GM19099 (cell line): ENCODE data around the gene MUC5AC.

ENCODE experiments used
- POLR2A ChIP-seq: IDR thresholded peaks from 3 replicates; pipeline ENCODE4 v1.6.1; 2011; ENCODE audit warnings: low read depth; ENCODE audit not compliant: insufficient read length; ENCODE audit errors: extremely low read depth

MUC5AC gene

DNA sequence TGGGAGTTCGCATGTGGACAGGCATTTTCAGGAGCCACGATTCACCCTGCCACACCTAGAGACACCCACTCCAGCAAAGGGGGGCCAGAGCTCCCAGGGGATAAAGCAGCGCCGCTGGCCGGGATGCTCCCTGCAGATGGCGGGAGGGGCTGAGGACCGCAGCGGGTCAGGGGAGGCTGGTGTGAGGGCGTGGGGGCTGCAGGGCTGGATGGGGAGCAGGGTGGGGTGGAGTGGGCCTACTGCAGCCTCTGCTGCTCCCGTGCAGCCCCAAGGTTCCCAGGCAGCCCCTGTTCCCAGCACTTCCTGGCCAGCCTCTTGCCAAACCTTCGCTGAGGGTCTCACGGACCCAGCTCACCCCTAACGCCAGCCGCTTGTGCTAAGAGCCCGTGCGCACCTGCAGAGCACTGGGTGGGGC, 78.2 kb downstream of the MUC5AC start:
- no peak for TF ChIP-seq POLR2A

DNA sequence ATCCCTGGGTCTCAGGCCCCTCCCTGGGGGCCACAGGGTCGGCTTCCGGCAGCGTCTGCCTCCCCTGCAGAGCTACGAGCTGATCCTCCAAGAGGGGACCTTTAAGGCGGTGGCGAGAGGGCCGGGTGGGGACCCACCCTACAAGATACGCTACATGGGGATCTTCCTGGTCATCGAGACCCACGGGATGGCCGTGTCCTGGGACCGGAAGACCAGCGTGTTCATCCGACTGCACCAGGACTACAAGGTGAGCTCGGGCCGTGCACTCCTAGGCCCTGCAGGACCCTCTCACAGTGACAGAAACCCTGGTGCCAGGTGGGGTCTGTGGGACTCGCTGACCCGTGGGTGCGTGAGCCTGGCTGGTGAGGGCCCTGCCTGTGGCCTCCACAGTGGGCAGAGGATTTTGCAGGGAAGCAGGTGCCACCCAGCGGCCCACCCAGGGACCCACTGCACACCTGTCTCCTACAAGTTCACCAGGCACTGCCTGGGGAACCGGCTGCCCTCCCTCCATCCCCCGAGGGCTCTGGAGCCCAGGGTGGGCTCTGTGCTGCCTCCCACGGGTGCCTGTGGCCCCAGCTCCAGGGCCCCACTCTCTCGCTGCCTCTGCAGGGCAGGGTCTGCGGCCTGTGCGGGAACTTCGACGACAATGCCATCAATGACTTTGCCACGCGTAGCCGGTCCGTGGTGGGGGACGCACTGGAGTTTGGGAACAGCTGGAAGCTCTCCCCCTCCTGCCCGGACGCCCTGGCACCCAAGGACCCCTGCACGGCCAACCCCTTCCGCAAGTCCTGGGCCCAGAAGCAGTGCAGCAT, 78.8 kb downstream of the MUC5AC start:
- no peak for TF ChIP-seq POLR2A

DNA sequence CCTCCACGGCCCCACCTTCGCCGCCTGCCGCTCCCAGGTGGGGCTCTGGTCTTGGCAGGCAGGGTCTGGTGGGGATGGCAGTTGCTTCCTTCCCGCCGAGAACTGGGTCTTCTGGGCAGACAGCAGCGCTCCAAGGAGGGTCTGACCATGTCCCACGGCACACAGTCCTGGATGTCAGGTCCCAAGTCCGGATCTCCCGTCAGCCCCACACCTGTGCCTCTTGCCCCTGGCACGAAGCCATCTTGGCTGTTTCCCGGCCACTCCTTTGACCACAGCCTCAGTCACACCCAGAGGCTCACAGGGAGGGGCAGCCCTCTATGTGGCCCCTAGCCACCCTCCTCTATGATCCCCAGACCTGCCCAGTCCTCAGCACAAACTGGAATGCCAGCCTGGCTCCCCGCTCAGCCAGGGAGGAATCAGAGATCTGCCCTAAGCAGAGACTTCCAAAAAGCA, 79.4 kb downstream of the MUC5AC start:
- TF ChIP-seq POLR2A: no peak

DNA sequence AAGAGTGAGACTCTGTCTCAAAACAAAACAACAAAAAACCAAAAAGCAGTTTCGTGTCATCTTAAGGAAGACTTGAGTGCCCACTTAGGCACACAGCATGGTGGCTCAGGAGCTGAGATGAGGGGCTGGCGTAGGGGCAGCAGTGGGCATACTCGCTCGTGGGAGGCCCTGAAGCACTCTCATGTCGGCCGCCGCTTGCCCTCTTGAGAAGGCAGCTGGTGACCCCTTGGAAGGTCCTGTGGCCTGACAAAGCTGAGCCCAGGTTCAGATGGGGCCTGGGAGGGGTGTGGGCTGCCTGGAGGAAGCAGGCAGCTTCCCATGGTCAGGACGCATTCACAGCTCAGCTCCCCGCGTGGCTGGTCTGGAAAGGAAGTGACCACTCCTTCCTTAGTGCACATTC, 80.1 kb downstream of the MUC5AC start:
- TF ChIP-seq POLR2A: no peak

DNA sequence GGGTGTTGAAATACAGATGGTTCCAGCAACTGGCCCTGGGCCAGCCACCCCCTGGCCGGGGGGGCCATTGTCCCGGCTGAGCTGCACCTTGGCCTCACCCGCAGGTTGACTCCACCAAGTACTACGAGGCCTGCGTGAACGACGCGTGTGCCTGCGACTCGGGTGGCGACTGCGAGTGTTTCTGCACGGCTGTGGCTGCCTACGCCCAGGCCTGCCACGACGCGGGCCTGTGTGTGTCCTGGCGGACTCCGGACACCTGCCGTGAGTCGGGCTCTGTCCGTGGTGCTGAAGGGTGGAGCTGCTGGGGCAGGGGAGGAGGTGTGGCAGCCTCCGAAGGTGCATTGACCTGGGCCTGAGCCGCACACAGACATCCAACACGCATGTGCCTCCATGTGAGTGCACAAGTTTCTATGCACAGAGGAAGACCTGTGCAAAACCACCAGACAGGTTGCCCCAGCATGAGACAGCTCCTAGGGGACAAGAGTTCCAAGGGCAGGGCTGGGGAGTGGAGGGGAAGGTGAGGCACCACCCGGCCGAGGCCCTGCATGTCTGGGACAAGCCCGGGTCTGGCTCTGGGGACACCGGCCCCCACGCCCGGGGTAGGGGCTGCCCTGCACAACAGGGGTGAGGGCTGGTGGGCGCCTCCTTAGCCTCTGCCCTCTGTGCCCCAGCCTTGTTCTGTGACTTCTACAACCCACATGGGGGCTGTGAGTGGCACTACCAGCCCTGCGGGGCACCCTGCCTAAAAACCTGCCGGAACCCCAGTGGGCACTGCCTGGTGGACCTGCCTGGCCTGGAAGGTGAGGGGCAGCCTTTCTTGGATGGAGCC, 81.2 kb downstream of the MUC5AC start:
- TF ChIP-seq POLR2A: no peak

DNA sequence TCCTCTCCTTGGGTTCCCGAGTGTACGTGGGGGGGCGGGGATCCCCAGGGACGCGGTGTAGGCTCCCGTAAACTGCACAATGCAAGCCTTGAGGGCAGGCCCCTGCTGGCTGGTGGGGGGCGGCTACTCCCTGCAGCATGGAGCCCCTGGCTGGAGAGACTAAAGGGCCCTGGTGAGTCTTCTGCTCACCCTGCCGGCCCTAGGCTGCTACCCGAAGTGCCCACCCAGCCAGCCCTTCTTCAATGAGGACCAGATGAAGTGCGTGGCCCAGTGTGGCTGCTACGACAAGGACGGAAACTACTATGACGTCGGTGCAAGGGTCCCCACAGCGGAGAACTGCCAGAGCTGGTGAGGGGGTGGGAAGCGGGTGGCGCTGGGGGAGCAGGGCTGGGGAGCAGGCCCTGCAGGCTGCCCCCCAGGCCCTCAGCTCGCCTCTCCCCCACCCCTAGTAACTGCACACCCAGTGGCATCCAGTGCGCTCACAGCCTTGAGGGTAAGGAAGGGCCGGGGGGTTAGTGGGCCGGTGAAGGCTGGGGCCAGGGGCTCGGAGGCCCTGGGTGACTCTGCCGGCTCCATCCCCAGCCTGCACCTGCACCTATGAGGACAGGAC, 81.9 kb downstream of the MUC5AC start:
- no peak for TF ChIP-seq POLR2A

DNA sequence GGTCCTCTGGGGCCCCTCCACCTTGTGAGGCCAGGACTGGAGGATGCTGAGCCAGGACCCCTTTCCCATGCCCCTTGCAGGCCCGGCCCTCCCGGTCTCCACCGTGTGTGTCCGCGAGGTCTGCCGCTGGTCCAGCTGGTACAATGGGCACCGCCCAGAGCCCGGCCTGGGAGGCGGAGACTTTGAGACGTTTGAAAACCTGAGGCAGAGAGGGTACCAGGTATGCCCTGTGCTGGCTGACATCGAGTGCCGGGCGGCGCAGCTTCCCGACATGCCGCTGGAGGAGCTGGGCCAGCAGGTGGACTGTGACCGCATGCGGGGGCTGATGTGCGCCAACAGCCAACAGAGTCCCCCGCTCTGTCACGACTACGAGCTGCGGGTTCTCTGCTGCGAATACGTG, 83.0 kb downstream of the MUC5AC start:
- TF ChIP-seq POLR2A: no peak

DNA sequence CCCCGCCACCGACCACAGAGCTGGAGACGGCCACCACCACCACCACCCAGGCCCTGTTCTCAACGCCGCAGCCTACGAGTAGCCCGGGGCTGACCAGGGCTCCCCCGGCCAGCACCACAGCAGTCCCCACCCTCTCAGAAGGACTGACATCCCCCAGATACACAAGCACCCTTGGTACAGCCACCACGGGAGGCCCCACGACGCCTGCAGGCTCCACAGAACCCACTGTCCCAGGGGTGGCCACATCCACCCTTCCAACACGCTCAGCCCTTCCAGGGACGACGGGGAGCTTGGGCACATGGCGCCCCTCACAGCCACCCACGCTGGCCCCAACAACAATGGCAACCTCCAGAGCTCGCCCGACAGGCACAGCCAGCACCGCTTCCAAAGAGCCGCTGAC, 84.0 kb downstream of the MUC5AC start:
- no peak for TF ChIP-seq POLR2A

DNA sequence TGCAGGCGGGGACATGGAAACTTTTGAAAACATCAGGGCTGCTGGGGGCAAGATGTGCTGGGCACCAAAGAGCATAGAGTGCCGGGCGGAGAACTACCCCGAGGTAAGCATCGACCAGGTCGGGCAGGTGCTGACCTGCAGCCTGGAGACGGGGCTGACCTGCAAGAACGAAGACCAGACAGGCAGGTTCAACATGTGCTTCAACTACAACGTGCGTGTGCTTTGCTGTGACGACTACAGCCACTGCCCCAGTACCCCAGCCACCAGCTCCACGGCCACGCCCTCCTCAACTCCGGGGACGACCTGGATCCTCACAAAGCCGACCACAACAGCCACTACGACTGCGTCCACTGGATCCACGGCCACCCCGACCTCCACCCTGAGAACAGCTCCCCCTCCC, 84.5 kb downstream of the MUC5AC start:
- no peak for TF ChIP-seq POLR2A
